Tracheal epithelial cell (primary cell): ENCODE measurements around the gene ACP2. TPM values are rescaled to one million over a fixed set of nuclear protein-coding genes. Genes with fewer than 3 reads are reported as not detected.

Experiments
- total RNA-seq: library from RNA; depleted of rRNA; stranded (reverse); fragments of >200 nt; gene quantifications from 2 replicates; pipeline ENCODE4 v1.2.1, GENCODE V29; 2014

The ACP2 gene, protein sequence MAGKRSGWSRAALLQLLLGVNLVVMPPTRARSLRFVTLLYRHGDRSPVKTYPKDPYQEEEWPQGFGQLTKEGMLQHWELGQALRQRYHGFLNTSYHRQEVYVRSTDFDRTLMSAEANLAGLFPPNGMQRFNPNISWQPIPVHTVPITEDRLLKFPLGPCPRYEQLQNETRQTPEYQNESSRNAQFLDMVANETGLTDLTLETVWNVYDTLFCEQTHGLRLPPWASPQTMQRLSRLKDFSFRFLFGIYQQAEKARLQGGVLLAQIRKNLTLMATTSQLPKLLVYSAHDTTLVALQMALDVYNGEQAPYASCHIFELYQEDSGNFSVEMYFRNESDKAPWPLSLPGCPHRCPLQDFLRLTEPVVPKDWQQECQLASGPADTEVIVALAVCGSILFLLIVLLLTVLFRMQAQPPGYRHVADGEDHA
- total RNA-seq = 10.2 and 16.1 TPM in 2 replicates

DNA sequence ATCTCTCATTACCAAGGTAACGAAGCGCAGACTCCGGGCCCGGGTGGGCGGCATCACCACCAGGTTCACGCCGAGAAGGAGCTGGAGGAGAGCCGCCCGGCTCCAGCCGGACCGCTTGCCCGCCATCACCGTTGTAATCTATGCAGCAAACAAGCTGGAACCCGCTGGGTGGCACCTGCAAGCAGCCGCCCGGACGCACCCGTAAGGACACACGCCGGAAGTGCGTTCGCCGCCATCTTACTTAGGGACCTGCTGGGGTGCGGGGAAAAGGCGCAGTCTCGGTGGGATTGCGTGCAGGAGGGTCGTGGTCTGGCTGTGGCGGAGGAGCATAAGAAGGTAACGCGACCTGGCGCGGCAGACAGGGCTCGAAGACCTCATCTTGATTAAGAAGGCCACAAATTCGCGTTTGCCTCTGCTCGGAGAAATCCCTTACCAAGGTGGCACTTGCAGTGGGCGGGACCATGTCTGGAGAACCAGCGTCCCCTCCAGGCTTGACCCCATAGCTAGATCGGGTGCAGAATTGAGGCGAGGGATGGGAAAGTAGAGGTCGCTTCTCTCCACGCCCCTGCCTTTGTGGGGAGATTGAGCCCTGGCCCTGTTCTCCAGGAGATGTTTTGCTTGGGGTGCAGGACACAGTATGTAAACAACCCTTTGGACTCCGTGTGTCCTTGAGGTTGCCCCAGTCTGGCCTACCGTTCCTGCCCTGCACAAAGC is at the start of gene ACP2:
Gene ACP2 (minus strand): TSS at position 151 of the 714 bp plus-strand sequence. CDS start 25 bp downstream, at position 126.

DNA sequence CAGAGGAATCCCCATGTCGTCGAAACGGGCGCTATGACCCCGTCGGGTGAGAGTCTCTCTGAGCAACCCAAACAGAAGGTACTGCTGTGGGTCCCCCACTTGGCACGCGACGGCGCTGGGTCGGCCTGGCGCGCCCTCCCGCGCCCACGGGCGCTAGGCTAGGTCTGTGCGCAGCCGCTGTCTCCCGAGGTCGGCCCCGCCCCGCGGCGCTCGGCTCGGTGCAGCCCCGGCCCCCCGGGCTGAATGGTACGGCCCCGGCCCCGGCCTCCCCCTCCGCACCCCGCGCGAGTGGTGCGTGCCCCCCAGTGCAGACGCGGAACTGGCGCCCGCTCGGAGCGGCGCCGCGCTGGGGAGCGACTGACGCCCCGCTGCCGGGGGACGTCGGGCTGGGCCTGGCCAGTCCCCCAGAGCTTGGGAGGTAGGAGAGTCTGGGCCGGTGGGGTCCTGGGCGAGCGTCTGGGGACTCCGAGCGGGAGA is 21.3 kb upstream of the ACP2 start, which contains the start of gene MADD:
Gene MADD (plus strand): TSS at position 305 of the 477 bp plus-strand sequence.

DNA sequence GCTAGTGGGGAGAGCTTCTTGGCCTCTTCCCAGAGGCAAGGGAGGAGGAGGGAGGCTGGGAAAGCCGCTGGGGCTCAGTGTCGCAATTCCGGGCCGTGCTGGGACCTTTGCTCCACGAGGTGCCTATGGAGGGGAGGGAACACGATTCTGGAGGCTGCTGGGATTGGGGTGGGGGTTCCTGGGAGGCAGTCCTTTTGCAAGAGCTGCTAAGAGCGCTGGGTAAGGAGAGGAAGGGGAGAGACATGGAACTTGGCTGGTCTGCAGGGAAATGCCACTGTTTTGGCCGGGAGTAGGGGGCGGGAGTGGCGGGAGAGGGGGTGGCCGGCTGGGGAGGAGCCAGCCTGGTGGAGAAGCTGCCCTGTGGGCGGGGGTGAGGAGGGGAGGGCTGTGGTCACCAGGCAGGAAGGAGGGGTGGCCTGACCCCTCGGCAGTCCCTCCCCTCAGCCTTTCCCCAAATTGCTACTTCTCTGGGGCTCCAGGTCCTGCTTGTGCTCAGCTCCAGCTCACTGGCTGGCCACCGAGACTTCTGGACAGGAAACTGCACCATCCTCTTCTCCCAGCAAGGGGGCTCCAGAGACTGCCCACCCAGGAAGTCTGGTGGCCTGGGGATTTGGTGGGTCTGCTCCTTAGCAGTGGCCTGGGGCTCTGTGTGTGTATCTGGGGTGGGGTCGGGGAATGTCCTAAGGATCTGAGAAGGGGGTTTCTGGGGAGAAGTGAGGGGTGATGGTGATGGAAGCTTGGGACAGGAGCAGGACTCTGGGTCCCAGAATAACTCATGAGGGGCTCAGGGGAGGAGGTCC is 9.1 kb upstream of the ACP2 start, which contains the start of gene NR1H3:
Gene NR1H3 (plus strand): TSS at position 480 of the 800 bp plus-strand sequence. CDS start 1,221 bp downstream, outside the sequence.

Other genes starting within 250 kb of the ACP2 start
- 106 and 119 TPM in 2 replicates for gene ARFGAP2, start 71.9 kb downstream of the ACP2 start, total RNA-seq
- 49.2 and 96.3 TPM in 2 replicates for gene PACSIN3, start 62.4 kb downstream of the ACP2 start, total RNA-seq
- 27.7 and 62.4 TPM in 2 replicates for gene DDB2, start 33.8 kb downstream of the ACP2 start, total RNA-seq
- gene NR1H3, start 9.2 kb upstream of the ACP2 start, total RNA-seq = 9.6 and 10.4 TPM in 2 replicates
- 8.2 and 9.4 TPM in 2 replicates for gene MADD, start 21.3 kb upstream of the ACP2 start, total RNA-seq
- gene MYBPC3, start 103.9 kb upstream of the ACP2 start, total RNA-seq = not detected in 2 replicates
- not detected in 2 replicates for gene SPI1, start 129.7 kb upstream of the ACP2 start, total RNA-seq
- gene SLC39A13, start 159.8 kb upstream of the ACP2 start, total RNA-seq = 29.4 and 35.7 TPM in 2 replicates
- 73.3 and 106 TPM in 2 replicates for gene PSMC3, start 177.6 kb upstream of the ACP2 start, total RNA-seq
- gene RAPSN, start 200.3 kb upstream of the ACP2 start, total RNA-seq = 0.24 TPM in 1 of 2 replicates, not detected in the other